Karpas-422 (cell line): ENCODE measurements around the gene MAP3K5. TPM values are rescaled to one million over a fixed set of nuclear protein-coding genes. Genes with fewer than 3 reads are reported as not detected.
"Not testable (repeated sequence)": the region's sequence is repeated elsewhere in the genome, so short reads cannot be mapped to it uniquely, and the experiment has no call there.

ENCODE experiments used
- DNase-seq: peaks from one replicate; pipeline ENCODE4 v3.0.0-alpha.2; 2015
- H2AFZ ChIP-seq: fragments of 200-600 bp; sonication (generic); 2 replicates; pipeline ENCODE4 v1.6.1; 2014; ENCODE audit warnings: antibody characterized with exemption, low read length, mixed read lengths
- H3K27ac ChIP-seq: fragments of 200-600 bp; sonication (generic); 2 replicates; pipeline ENCODE4 v1.5.1; 2014; ENCODE audit warnings: mild to moderate bottlenecking, low read length, moderate library complexity
- H3K27me3 ChIP-seq: fragments of 200-600 bp; sonication (generic); 2 replicates; pipeline ENCODE4 v1.6.1; 2014; ENCODE audit warnings: low read length, mixed read lengths
- H3K36me3 ChIP-seq: fragments of 200-600 bp; sonication (generic); 2 replicates; pipeline ENCODE4 v1.6.1; 2014; ENCODE audit warnings: low read length, mixed read lengths; ENCODE audit not compliant: insufficient read depth
- H3K4me1 ChIP-seq: fragments of 200-600 bp; sonication (generic); 2 replicates; pipeline ENCODE4 v1.6.1; 2014; ENCODE audit warnings: mild to moderate bottlenecking, low read length, mixed read lengths
- H3K4me2 ChIP-seq: fragments of 200-600 bp; sonication (generic); 2 replicates; pipeline ENCODE4 v1.6.1; 2014; ENCODE audit warnings: low read length, low read depth, mild to moderate bottlenecking; ENCODE audit not compliant: poor library complexity, severe bottlenecking
- H3K4me3 ChIP-seq: fragments of 200-600 bp; sonication (generic); 2 replicates; pipeline ENCODE4 v1.5.1; 2014; ENCODE audit warnings: mild to moderate bottlenecking, antibody characterized with exemption, low read length, mixed read lengths
- H3K79me2 ChIP-seq: fragments of 200-600 bp; sonication (generic); 2 replicates; pipeline ENCODE4 v1.6.1; 2014; ENCODE audit warnings: mild to moderate bottlenecking, low read length, mixed read lengths
- H3K9ac ChIP-seq: fragments of 200-600 bp; sonication (generic); 2 replicates; pipeline ENCODE4 v1.6.0; 2014; ENCODE audit warnings: low read length
- H3K9me2 ChIP-seq: fragments of 200-600 bp; sonication (generic), shearing (Covaris generic); replicated peaks from 2 replicates; pipeline ENCODE4 v1.6.0; 2014; ENCODE audit warnings: mild to moderate bottlenecking, low read length, moderate library complexity; ENCODE audit not compliant: insufficient read depth
- H3K9me3 ChIP-seq: fragments of 300-700, 200-600 bp; sonication (generic); 2 replicates; pipeline ENCODE4 v1.6.1; 2014; ENCODE audit warnings: low read length, mixed read lengths
- H4K20me1 ChIP-seq: fragments of 200-600 bp; sonication (generic); 2 replicates; pipeline ENCODE4 v1.6.1; 2014; ENCODE audit warnings: mild to moderate bottlenecking, antibody characterized with exemption, low read length, low read depth; ENCODE audit not compliant: insufficient read depth
- total RNA-seq: library from RNA; depleted of rRNA; stranded (reverse); fragments of >200 nt; shearing (Covaris generic); gene quantifications from 2 replicates; pipeline ENCODE4 v1.2.3, GENCODE V29; 2014; ENCODE audit warnings: low replicate concordance

Gene MAP3K5
- total RNA-seq, 1 experiment from 2014 or later = 1.1 TPM

DNA sequence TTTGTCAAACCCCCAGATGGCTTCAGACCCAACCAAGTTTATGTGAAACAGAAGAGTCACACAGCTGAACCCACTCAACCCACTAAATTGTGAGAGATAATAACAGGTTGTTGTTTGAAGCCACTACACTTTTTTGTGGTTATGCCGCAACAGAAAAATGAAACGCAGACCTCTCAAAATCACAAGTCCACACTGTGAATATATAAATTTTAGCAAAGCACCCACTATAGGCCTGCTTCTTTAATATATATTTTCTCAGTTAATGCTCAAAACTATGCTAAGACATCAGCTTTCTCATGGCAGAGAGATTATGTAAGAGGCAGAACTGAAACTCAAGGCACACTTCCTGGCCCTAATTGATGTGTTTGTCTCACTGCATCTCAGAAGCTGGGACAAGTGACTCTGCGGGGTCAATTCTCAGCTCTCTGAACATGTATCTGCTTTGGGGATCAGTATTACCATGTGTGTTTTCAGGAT lies 27.7 kb downstream of the MAP3K5 start:
- H3K79me2 ChIP-seq = no peaks in the 10 kb centered on the region
- H3K4me1 ChIP-seq = peaks cover 4% of the 10 kb centered on the region
- no peak overlapping the region for H3K4me2 ChIP-seq
- no peak overlapping the region for H3K9ac ChIP-seq
- H4K20me1 ChIP-seq = no peaks in the 10 kb centered on the region
- DNase-seq = peak; percentile 50
- no peaks in the 10 kb centered on the region for H3K9me3 ChIP-seq
- no peak overlapping the region for H2AFZ ChIP-seq
- no peaks in the 10 kb centered on the region for H3K27me3 ChIP-seq
- H3K9me2 ChIP-seq = no peaks in the 10 kb centered on the region
- H3K4me3 ChIP-seq = no peak overlapping the region
- H3K27ac ChIP-seq = no peak overlapping the region
- no peaks in the 10 kb centered on the region for H3K36me3 ChIP-seq

DNA sequence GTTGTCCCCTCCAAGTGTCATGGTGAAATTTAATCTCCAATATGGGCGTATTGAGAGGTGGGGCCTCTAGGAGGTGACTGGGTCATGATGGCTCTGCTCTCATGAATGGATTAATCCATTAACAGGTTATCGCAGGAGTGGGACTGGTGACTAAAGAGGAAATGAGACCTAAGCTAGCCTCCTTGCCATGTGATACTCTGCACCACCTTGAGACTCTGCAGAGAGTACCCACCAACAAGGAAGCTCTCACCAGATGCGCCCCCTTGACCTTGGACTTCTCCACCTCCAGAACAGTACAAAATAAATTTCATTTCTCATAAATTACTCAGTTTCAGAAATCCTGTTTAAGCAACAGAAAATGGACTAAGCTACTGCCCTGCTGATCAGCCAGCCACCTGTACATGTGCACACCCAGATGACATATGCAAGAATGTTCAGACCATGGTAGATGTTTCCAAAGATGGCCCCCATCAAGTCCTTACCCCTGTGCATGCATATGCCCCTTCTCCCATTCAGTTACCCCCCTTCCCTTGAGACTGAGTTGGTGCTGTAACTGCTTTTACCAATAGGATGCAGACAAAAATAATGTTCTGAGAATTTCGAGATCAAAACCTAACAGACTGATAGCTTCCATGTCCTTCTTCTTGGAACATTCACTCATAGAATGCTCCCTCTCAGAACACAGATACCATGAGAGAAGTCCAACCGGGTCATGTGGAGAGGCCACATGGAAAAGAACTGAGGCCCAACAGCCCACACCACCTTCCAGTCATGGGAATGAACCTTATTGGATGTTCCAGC lies 28.4 kb downstream of the MAP3K5 start:
- Histone ChIP-seq H3K27ac (no peak overlapping the region), H3K79me2 (no peaks in the 10 kb centered on the region), H3K27me3 (no peaks in the 10 kb centered on the region), H2AFZ (no peak overlapping the region), H3K9ac (no peak overlapping the region), H3K36me3 (no peaks in the 10 kb centered on the region), H3K4me1 (peaks cover 4% of the 10 kb centered on the region), H3K4me2 (no peak overlapping the region), H3K4me3 (no peak overlapping the region), H3K9me3 (no peaks in the 10 kb centered on the region), H4K20me1 (no peaks in the 10 kb centered on the region), H3K9me2 (no peaks in the 10 kb centered on the region)
- DNase-seq = peak; percentile 44

DNA sequence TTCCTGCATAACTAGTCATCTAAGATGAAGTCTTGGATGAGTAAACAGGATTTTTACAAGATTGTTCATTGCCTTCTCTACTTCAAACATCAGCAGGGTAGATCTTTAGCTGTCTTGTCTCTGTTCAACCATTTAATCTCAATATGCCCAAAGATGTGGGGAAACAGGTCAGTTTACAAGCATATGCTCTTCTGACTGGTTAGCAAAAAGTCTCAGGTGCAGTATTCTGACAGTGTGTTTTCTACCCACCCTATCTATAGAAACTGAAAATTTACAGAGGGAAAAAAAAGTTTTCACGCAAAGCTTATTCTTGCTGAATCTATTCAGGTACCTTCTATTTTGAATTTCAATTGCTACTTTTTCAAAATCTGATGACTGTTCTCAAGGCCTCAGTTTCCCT lies 29.0 kb downstream of the MAP3K5 start:
- Histone ChIP-seq H3K9me3 (no peaks in the 10 kb centered on the region), H4K20me1 (no peaks in the 10 kb centered on the region), H3K4me2 (no peak overlapping the region), H3K27ac (no peak overlapping the region), H3K9me2 (no peaks in the 10 kb centered on the region), H3K9ac (no peak overlapping the region), H3K4me3 (no peak overlapping the region), H3K36me3 (no peaks in the 10 kb centered on the region), H3K27me3 (no peaks in the 10 kb centered on the region), H3K79me2 (no peaks in the 10 kb centered on the region), H3K4me1 (peaks cover 4% of the 10 kb centered on the region), H2AFZ (no peak overlapping the region)
- DNase-seq = no peak

DNA sequence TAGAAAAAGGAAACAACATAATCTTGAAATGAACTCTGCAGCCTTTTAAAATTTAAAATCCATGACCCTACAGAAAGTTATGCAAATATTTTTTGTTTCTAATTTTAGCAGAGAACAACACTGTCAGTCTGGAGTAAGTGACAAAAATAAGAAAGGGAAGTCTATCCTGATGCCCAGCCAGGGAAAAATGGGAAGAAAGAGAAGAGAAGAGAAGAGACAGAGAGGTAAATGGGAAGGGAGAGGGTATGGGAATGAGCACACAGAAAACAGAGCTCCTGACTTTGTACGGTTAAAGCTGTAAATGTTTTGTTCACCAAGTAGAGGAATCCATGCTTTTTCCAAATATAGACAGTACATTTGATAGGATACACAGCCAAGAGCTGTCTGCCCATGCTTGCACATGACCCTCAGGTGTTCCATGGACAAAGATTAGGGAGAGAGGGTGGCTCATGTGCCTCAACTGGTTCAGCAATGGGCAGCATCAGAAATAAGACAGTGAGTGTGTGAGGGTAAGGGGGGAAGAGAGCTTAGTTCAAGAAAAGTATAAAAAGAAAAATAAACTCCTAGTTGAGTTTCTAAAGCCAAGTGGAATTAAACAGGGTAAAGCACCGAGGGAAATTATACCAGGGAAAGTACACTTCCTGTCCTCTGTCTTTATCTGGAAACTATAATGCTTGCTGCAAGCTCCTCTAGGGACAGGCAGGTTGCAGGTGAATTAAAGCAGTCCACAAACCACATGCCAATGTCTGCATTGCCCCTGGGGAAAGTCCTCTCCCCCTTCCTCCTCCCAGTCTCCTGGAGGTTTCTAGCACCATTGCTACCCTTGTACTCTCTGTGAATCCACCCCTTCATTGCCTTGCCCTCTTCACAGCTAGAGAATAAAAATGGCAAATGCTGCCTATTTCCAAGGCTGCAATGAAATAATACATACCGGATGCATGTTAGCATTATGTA lies 30.0 kb downstream of the MAP3K5 start:
- Histone ChIP-seq H3K9ac (no peak overlapping the region), H3K4me2 (no peak overlapping the region)

DNA sequence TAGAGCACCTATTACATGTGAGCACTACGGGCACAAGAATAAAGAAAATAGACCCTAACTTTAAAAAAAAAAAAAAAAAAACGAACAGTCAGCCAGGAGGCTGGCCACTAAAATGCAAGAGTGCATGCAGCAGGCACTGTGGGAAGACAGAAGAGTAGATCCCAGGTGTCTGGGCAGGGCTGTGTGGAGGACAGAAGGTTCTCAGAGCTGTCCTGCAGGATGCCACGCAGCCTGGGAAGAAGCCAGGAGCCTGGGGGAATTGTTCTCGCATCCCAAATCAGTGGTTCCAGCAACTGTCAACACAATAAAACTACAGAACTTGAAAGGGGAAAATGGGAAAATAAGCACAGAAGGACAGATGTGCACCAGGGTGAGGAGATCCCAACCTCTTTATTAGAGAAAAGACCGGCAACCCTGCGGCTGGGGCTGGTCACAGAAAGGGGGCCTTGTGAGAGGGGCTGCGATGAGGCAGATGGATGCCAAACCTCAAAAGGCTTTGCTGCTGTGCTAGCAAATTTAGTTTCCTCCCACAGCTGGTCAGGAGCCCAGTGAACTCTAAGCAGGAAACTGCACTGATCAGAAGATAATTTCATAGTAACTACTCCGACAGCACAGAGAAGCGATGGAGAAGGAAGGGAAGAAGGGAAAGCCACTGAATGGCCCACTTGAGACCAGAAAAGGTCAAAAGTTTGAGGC lies 30.9 kb downstream of the MAP3K5 start:
- Histone ChIP-seq H3K9ac (no peak overlapping the region), H3K4me3 (no peak overlapping the region), H3K9me3 (no peaks in the 10 kb centered on the region), H2AFZ (no peak overlapping the region), H3K27me3 (no peaks in the 10 kb centered on the region), H3K9me2 (no peaks in the 10 kb centered on the region), H3K4me2 (no peak overlapping the region), H3K4me1 (no peaks in the 10 kb centered on the region), H3K79me2 (no peaks in the 10 kb centered on the region), H3K36me3 (no peaks in the 10 kb centered on the region), H4K20me1 (no peaks in the 10 kb centered on the region), H3K27ac (no peak overlapping the region)
- no peak for DNase-seq

More for the DNA sequence above, 30.0 kb downstream of the MAP3K5 start:
- Histone ChIP-seq H3K9me2 (no peaks in the 10 kb centered on the region), H3K27me3 (no peaks in the 10 kb centered on the region), H3K4me3 (no peak overlapping the region), H3K4me1 (peaks cover under 1% of the 10 kb centered on the region), H4K20me1 (no peaks in the 10 kb centered on the region), H3K27ac (no peak overlapping the region), H3K36me3 (no peaks in the 10 kb centered on the region), H2AFZ (no peak overlapping the region), H3K79me2 (no peaks in the 10 kb centered on the region), H3K9me3 (no peaks in the 10 kb centered on the region)
- DNase-seq = no peak

DNA sequence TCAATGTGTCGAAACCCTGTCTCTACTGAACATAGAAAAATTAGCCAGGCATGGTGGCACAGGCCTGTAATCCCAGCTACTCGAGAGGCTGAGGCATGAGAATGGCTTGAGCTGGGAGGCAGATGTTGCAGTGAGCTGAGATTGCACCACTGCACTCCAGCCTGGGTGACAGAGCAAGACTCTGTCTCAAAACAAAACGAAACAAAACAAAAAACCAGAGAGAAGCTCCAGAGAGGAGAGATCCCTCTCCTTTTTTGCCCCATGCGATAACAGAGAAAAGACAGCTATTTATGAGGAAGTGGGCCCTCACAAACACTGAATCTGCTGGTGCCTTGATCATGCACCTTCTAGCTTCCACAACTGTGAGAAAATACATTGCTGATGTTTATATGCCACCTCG lies 31.5 kb downstream of the MAP3K5 start:
- not testable (repeated sequence) for H3K4me3 ChIP-seq, H3K36me3 ChIP-seq, H3K79me2 ChIP-seq, H3K9ac ChIP-seq, H3K4me2 ChIP-seq, H3K9me2 ChIP-seq, H3K27ac ChIP-seq, DNase-seq, H4K20me1 ChIP-seq, H3K27me3 ChIP-seq, H3K9me3 ChIP-seq, H3K4me1 ChIP-seq, H2AFZ ChIP-seq

DNA sequence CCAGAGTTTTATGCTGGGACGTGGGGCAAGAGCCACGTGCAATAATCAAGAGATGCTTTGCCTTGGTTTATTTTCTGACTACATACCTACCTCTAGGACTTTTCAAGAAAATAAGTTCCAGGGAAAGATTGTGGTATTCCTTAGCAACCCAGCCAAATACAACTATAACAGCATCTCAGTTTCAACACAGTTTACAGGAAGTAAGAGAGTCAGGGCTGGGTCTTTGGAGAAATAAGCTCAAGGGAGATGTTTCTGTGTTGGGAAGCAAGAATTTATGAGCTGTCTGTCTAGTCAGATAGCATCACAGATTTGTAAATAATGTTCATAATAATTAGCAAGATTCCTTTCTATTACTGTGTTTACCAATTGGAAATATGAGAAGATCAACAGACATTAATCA lies 35.1 kb downstream of the MAP3K5 start:
- no peaks in the 10 kb centered on the region for H3K79me2 ChIP-seq
- no peaks in the 10 kb centered on the region for H3K27me3 ChIP-seq
- H3K4me3 ChIP-seq = no peak overlapping the region
- H3K4me2 ChIP-seq = no peak overlapping the region
- H3K36me3 ChIP-seq = no peaks in the 10 kb centered on the region
- H3K9me2 ChIP-seq = no peaks in the 10 kb centered on the region
- no peak overlapping the region for H3K9ac ChIP-seq
- H3K9me3 ChIP-seq = no peaks in the 10 kb centered on the region
- H2AFZ ChIP-seq = no peak overlapping the region
- no peak for DNase-seq
- H3K27ac ChIP-seq = no peak overlapping the region
- no peaks in the 10 kb centered on the region for H3K4me1 ChIP-seq
- no peaks in the 10 kb centered on the region for H4K20me1 ChIP-seq

DNA sequence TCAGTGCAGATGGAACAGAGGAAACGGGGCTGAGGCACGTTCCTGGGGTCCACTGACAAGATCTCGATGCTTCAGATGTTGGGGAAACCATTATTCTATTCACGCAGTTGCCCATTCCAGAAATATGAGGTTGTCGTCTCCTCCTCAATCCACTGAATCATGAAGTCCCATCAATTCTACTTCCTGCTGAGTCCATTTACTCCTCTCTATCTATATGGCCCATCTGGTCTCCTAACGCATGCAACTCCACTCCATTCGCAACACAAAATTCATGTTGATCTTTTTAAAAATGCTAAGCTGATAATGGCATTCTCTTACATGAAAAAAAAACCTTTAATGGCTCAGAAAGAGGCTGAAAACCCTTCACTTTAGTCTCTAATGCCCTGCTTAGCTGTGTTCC lies 37.5 kb downstream of the MAP3K5 start:
- no peak overlapping the region for H3K4me2 ChIP-seq
- H3K9ac ChIP-seq = no peak overlapping the region
- H3K9me2 ChIP-seq = no peaks in the 10 kb centered on the region
- no peaks in the 10 kb centered on the region for H3K4me1 ChIP-seq
- H4K20me1 ChIP-seq = no peaks in the 10 kb centered on the region
- no peaks in the 10 kb centered on the region for H3K27me3 ChIP-seq
- no peaks in the 10 kb centered on the region for H3K9me3 ChIP-seq
- H3K36me3 ChIP-seq = no peaks in the 10 kb centered on the region
- no peaks in the 10 kb centered on the region for H3K79me2 ChIP-seq
- no peak overlapping the region for H3K27ac ChIP-seq
- no peak for DNase-seq
- H3K4me3 ChIP-seq = no peak overlapping the region
- H2AFZ ChIP-seq = no peak overlapping the region
